Measurements from ENCODE around the gene GPR176. TPM values are rescaled to one million over a fixed set of nuclear protein-coding genes. Genes with fewer than 3 reads are reported as not detected.
"Not testable (repeated sequence)": the region's sequence is repeated elsewhere in the genome, so short reads cannot be mapped to it uniquely, and the experiment has no call there.

GPR176 gene
- total RNA-seq, 1 donor from 2014 or later = 4.2 TPM

DNA sequence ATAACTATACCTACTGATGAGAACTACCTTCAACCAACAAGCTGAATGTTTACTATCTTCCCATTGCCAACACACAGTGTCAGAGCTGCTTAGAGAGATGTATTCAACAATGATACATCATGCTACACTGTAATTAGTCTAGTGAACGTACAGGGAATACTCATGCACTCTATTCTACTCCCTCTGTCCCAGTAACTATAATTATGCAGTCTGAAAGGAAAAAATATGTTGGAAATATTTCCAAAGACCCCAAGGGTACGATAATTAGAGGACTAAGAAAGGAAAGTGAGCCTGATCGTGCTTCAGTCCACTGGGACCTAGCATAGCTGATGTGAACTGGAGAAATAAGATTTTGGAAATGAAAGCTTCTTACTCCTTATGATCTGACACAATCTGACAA lies 100.5 kb downstream of the GPR176 start:
- peaks cover 12% of the 10 kb centered on the region for H3K4me1 Mint-ChIP-seq
- DNase-seq (ENCODE audit: low read depth, low spot score) = no peak
- H3K27me3 Mint-ChIP-seq (ENCODE audit: low read depth) = peaks cover 2% of the 10 kb centered on the region
- no peak overlapping the region for H3K27ac Mint-ChIP-seq (ENCODE audit: unreplicated experiment)
- H3K4me3 Mint-ChIP-seq = no peak overlapping the region
- H3K9me3 Mint-ChIP-seq = peaks cover 13% of the 10 kb centered on the region
- TF ChIP-seq, protein P1, sequence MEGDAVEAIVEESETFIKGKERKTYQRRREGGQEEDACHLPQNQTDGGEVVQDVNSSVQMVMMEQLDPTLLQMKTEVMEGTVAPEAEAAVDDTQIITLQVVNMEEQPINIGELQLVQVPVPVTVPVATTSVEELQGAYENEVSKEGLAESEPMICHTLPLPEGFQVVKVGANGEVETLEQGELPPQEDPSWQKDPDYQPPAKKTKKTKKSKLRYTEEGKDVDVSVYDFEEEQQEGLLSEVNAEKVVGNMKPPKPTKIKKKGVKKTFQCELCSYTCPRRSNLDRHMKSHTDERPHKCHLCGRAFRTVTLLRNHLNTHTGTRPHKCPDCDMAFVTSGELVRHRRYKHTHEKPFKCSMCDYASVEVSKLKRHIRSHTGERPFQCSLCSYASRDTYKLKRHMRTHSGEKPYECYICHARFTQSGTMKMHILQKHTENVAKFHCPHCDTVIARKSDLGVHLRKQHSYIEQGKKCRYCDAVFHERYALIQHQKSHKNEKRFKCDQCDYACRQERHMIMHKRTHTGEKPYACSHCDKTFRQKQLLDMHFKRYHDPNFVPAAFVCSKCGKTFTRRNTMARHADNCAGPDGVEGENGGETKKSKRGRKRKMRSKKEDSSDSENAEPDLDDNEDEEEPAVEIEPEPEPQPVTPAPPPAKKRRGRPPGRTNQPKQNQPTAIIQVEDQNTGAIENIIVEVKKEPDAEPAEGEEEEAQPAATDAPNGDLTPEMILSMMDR (conservative IDR thresholded peaks at IDR 0.05) = no peak
- no peaks in the 10 kb centered on the region for H3K36me3 Mint-ChIP-seq (ENCODE audit: low read depth)

DNA sequence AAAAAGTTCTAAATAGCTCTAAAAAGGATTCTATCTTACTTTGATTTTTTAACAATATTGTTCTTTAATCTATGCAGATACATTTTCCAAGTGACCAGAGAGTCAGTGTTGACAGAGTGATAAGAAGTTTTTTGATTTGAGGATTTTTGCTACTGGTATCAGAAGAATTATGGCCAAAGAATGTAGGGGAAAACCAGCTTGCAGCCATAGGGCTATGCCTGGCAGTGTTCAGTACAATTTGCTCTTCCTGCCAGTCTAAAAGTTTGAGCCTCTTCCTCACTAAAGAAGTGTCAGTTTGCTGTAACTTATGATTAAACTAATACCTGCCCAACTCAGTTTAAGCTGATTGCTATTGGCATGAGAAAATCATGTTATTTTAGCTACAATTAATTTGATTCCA lies 102.2 kb downstream of the GPR176 start:
- TF ChIP-seq, protein P1 (conservative IDR thresholded peaks at IDR 0.05) = no peak
- peaks cover 12% of the 10 kb centered on the region for H3K4me1 Mint-ChIP-seq
- peaks cover 2% of the 10 kb centered on the region for H3K27me3 Mint-ChIP-seq (ENCODE audit: low read depth)
- peaks cover under 1% of the 10 kb centered on the region for H3K9me3 Mint-ChIP-seq
- no peak for DNase-seq (ENCODE audit: low read depth, low spot score)
- H3K27ac Mint-ChIP-seq (ENCODE audit: unreplicated experiment) = no peak overlapping the region
- H3K36me3 Mint-ChIP-seq (ENCODE audit: low read depth) = no peaks in the 10 kb centered on the region
- H3K4me3 Mint-ChIP-seq = no peak overlapping the region

DNA sequence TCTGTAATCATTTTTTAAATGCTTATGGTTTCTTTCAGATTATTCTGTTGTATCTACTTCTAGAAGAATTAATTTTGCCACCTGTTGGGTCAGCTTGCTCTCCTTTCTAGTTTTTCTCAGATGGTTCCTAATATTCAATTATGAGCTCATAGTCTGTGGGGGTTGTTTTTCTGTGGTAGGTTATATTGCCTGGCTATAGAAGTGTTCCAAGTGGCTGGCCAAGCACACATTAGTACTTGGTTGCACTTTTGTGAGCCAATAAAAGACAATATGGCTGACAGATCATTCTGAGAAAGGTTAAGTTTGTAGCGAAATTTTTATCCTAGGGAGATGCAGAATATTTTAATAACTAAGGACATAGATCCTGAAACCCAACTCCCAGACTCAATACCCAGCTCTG lies 105.6 kb downstream of the GPR176 start:
- Mint-ChIP-seq H3K4me3 (no peak overlapping the region), H3K27me3 (ENCODE audit: low read depth) (peaks cover 2% of the 10 kb centered on the region), H3K36me3 (ENCODE audit: low read depth) (no peaks in the 10 kb centered on the region), H3K9me3 (no peaks in the 10 kb centered on the region), H3K4me1 (no peaks in the 10 kb centered on the region), H3K27ac (ENCODE audit: unreplicated experiment) (no peak overlapping the region)
- DNase-seq (ENCODE audit: low read depth, low spot score) = no peak
- TF ChIP-seq, protein P1 (conservative IDR thresholded peaks at IDR 0.05) = no peak

DNA sequence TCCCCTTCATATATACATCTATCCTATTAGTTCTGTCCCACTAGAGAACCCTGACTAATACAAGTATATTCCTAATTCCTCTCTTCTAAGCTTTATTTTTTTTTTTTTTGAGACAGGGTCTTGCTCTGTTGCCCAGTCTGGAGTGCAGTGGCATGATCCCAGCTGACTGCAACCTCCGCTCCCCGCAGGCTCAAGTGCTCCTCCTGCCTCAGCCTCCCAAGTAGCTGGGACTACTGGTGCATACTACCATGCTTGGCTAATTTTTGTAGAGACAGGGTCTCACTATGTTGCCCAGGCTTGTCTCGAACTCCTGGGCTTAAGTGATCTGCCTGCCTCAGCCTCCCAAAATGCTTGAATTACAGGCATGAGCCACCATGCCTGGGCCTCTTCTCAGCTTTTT lies 107.4 kb downstream of the GPR176 start:
- H3K4me3 Mint-ChIP-seq; H3K36me3 Mint-ChIP-seq (ENCODE audit: low read depth); H3K27me3 Mint-ChIP-seq (ENCODE audit: low read depth); H3K9me3 Mint-ChIP-seq; H3K4me1 Mint-ChIP-seq; H3K27ac Mint-ChIP-seq (ENCODE audit: unreplicated experiment); DNase-seq (ENCODE audit: low read depth, low spot score): not testable (repeated sequence)

DNA sequence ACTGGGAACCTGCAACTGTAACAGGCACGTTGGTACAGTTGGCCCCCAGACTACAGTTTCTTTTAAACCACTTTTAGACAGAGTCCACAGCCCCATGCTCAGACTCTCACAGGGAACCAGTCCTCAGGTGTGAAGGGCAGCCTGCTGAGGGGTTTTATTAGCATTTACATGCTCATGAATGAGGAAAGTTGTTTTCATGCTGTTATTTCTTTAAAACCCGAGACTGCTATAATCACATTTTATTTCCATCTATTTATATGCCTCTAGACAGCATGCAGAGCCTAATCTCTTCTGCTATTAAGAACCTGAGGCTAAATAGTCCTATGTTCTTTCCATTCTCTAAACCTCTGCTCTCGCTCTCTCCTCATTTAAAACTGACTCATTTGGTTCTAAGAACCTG lies 111.2 kb downstream of the GPR176 start:
- Mint-ChIP-seq H3K4me3 (no peak overlapping the region), H3K27ac (ENCODE audit: unreplicated experiment) (no peak overlapping the region), H3K36me3 (ENCODE audit: low read depth) (no peaks in the 10 kb centered on the region), H3K4me1 (no peaks in the 10 kb centered on the region), H3K27me3 (ENCODE audit: low read depth) (no peaks in the 10 kb centered on the region), H3K9me3 (no peaks in the 10 kb centered on the region)
- no peak for DNase-seq (ENCODE audit: low read depth, low spot score)
- TF ChIP-seq, protein P1 (conservative IDR thresholded peaks at IDR 0.05) = no peak

DNA sequence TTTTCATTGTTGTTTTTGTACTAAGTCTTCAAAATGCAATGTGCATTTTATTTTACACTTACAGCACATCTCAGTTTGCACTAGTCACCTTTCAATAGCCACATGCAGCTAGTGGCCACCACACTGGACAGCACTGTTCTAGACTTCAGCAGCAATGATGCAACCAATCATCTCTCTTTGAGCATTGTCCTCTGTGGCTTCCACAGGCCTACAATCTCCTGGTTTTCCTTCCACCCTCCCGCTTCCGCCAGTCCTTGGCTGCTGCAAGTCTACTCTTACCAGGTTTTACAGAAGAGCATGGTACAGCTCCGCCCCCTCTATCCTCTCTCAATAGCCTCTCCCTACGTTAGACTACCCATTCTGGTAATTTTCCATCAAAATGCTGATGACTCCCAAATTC lies 112.3 kb downstream of the GPR176 start:
- no peak for DNase-seq (ENCODE audit: low read depth, low spot score)
- TF ChIP-seq, protein P1 (conservative IDR thresholded peaks at IDR 0.05) = no peak
- no peak overlapping the region for H3K27ac Mint-ChIP-seq (ENCODE audit: unreplicated experiment)
- no peaks in the 10 kb centered on the region for H3K27me3 Mint-ChIP-seq (ENCODE audit: low read depth)
- H3K4me3 Mint-ChIP-seq = no peak overlapping the region
- H3K9me3 Mint-ChIP-seq = no peaks in the 10 kb centered on the region
- H3K36me3 Mint-ChIP-seq (ENCODE audit: low read depth) = no peaks in the 10 kb centered on the region
- H3K4me1 Mint-ChIP-seq = no peaks in the 10 kb centered on the region

All from neural crest cell (in vitro differentiated cells).